Occipital lobe (tissue), 2 donors: ENCODE data around the gene PTPRN2. TPM values are rescaled to one million over a fixed set of nuclear protein-coding genes. Genes with fewer than 3 reads are reported as not detected.
"Not testable (repeated sequence)": the region's sequence is repeated elsewhere in the genome, so short reads cannot be mapped to it uniquely, and the experiment has no call there.

ENCODE experiments used
- DNase-seq: peaks from one replicate; lab custom pipeline; 2025; lab: John Stamatoyannopoulos, UW
- total RNA-seq: library from RNA; depleted of rRNA; stranded (reverse); fragments of >200 nt; gene quantifications from one replicate; pipeline ENCODE4 v1.2.3, GENCODE V29; 2014

Gene PTPRN2
- total RNA-seq, 1 donor from 2014 or later = 62.2 TPM

GRCh38 chr7:157676456-157677255 lies 911.0 kb downstream of the PTPRN2 start:
- DNase-seq = no peak

- no peak for DNase-seq
These were observed 911.6 kb downstream of the PTPRN2 start for GRCh38 chr7:157676001-157676400.

GRCh38 chr7:157675427-157675927 lies 912.1 kb downstream of the PTPRN2 start:
- no peak for DNase-seq

- DNase-seq = no peak
These were observed 912.8 kb downstream of the PTPRN2 start for GRCh38 chr7:157674715-157675426.

GRCh38 chr7:157674027-157674714 lies 913.5 kb downstream of the PTPRN2 start:
- DNase-seq = no peak

- no peak for DNase-seq
These were observed 914.0 kb downstream of the PTPRN2 start for GRCh38 chr7:157673573-157673972.

GRCh38 chr7:157671358-157672255 lies 916.0 kb downstream of the PTPRN2 start:
- no peak for DNase-seq

GRCh38 chr7:157670490-157671357 lies 916.9 kb downstream of the PTPRN2 start:
- DNase-seq = no peak

- DNase-seq = no peak
These were observed 917.8 kb downstream of the PTPRN2 start for GRCh38 chr7:157669768-157670351.

- no peak for DNase-seq
These were observed 918.5 kb downstream of the PTPRN2 start for GRCh38 chr7:157668884-157669767.

GRCh38 chr7:157668221-157668883 lies 919.3 kb downstream of the PTPRN2 start:
- no peak for DNase-seq

- DNase-seq = no peak
These were observed 919.9 kb downstream of the PTPRN2 start for GRCh38 chr7:157667731-157668130.

GRCh38 chr7:157667261-157667660 lies 920.4 kb downstream of the PTPRN2 start:
- no peak for DNase-seq

GRCh38 chr7:157666530-157667040 lies 921.0 kb downstream of the PTPRN2 start:
- DNase-seq = no peak

- not testable (repeated sequence) for DNase-seq
These were observed 922.0 kb downstream of the PTPRN2 start for GRCh38 chr7:157665634-157665988.

GRCh38 chr7:157664871-157665633 lies 922.6 kb downstream of the PTPRN2 start:
- no peak for DNase-seq

GRCh38 chr7:157664034-157664433 lies 923.6 kb downstream of the PTPRN2 start:
- no peak for DNase-seq
